GM19043 (cell line): ENCODE results near the gene UAP1L1.
"Not testable (repeated sequence)": the region's sequence is repeated elsewhere in the genome, so short reads cannot be mapped to it uniquely, and the experiment has no call there.

Experiments
- ATAC-seq: cut with Tn5 transposase; IDR thresholded peaks from one replicate; pipeline ENCODE4 v1.9.1; 2021; ENCODE audit warnings: low read depth; ENCODE audit not compliant: unreplicated experiment

UAP1L1 gene

DNA sequence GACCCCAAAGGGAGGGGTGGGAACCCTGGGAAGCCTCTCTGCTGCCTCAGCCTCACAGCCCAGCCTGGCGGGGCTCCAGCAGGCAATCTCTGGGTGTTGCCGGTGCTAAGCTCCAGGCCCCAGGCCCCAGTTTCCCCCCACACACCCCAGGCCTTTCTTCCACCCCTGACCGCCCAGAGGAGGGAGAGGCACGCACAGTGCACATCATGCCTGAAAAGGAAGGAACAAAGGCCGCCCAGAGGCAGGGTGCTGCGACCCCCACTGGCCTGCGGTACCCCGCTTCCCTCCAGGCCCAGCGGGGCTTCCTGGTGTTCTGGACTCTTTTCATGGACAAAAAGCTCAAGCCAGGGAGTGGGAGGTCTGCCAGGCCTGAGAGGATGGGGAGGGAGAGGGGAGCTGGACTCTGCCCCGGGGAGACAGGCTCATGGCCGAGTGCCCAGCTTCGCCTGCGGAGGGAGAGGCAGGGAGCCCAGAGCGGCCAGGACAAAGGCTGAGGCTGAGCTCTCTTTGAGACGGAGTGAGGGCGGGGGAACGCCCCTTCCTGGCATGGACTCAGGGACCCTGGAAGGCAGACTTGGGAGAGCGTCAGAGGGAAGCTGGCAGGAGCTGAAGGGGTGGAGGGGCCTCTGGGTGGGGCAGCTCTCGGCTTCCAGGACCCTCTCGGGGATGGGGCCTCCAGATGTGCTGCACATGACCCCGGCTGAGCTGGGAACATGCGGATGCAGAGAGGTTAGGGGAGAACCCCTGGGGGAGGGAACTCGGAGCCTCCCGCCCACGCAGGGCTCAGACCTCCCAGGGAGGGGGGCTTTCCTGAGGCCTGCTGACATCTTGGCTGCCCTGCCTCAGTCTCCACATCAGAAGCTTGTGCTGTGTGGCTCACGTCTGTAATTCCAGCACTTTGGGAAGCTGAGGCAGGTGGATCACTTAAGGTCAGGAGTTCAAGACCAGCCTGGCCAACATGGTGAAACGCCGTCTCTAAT is 21.6 kb upstream of the UAP1L1 start:
- ATAC-seq: no peak

DNA sequence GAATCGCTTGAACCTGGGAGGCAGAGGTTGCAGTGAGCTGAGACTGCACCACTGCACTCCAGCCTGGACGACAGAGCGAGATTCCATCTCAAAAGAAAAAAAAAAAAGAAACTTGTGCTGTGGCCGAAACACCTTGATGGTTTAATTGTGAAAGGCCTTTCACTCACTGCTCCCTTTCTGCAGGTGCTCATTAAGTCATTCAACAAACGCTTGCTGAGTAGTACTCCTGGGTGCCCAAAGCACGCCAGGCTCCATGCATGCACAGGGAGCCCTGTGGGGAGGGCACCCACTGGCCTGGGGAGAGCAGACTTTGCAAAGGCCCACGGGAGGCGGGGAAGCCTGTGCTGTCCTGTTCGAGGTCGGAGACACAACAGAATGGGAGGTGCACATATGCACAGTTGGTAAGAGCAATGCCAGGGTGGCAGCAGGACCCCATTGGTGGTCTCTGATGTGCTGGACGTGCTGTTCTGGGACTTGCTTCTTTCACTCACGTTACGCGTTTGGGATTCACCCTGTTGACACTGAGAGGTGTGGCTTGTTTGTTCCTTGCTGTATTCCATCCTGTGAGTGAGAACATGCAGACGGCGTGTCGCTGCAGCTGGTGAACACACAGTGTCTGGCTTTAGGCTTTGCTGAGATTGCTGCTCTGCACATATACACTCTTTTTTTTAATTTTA is 20.4 kb upstream of the UAP1L1 start:
- no peak for ATAC-seq

GRCh38 chr9:137057545-137057944 is 19.8 kb upstream of the UAP1L1 start:
- no peak for ATAC-seq

GRCh38 chr9:137058521-137059234 is 18.6 kb upstream of the UAP1L1 start:
- no peak for ATAC-seq

DNA sequence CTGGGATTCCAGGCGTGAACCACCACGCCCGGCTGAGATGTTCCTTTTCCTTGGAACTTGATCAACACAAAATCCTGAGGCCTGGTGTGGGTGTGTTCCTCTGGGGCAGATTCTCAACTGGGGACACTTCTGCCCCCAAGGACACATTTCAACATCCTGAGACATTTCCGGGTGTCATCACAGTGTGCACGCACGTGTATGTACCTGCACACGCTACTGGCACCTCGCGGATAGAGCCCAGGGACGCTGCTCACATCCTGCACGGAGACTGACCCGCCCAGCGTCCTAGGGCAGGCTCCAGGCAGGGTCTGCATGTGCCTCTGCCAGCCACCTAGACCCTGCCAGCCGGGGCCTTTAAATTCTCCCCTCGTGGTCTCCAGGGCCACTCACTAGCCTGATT is 14.9 kb upstream of the UAP1L1 start:
- no peak for ATAC-seq

DNA sequence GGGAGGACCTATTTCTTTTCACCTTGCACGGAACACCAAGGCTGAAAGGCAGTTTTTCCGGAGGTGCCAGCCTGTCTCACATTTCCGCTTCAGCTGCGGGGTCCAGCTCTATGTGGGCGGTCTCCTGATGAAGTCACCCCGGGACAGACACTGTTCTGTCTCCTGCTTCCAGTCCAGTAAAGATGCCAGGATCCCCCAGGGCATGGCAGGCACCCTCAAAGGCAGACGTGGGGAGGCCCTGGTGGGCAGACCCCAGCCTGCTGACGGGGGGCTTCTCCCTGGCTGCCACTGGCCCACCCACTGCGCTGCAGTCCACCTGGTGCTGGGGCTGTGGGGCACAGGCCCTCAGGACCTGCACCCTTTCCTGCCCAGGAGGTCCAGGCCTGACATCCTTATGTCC is 14.5 kb upstream of the UAP1L1 start:
- not testable (repeated sequence) for ATAC-seq

- ATAC-seq: no peak
Observed at GRCh38 chr9:137063311-137064026, 13.8 kb upstream of the UAP1L1 start.

- no peak for ATAC-seq
Observed at GRCh38 chr9:137064027-137064879, 13.1 kb upstream of the UAP1L1 start.

- no peak for ATAC-seq
Observed at GRCh38 chr9:137064880-137065164, 12.5 kb upstream of the UAP1L1 start.

- ATAC-seq: no peak
Observed at GRCh38 chr9:137065336-137065967, 11.9 kb upstream of the UAP1L1 start.

GRCh38 chr9:137066096-137066861 is 11.0 kb upstream of the UAP1L1 start:
- no peak for ATAC-seq

- ATAC-seq: no peak
Observed at GRCh38 chr9:137067860-137068538, 9.3 kb upstream of the UAP1L1 start.

DNA sequence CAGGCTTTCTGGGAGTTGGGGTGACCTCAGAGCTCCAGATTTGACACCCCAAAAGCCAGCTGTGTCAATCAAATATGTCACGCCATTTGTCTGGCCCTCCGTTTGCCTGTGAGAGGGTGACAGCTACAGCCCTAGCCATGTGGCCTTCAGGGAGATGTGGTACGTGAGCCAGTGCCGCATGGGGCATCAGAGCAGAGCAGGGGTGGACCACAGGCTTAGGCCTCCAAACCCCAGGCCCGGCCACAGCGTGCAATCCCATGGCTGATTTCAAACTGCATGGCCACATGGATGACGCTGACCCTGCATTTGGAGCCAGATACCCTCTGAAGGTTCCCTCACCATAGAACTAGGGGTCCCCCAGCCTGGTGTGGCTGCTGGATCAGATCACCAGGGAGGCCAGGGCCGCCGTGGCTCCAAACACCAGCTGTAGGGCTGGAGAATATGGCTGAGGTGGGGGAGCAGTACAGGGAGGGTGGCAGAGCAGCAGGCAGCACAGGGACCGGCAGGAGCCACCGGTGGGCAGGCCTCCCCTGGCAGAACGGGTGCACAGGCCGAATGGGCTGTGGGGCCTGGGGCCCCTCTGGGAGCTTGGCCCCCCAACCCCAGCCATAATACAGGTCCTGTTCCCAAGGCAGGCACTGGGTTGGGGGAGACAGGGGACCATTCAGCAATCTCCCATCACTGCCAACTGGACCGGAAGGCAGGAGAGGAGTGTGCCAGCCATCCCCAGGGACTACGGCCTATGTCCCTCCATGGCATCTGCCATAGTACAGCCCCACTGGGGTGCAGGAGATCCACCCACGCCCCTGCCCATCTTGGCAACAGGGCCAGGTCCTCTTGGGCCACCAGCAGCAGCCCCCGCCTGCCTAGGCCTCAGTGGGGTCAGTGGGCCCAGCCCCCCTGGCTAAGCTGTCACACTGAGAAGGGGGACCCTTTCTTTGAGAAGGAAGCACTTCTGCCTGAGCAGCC is 8.5 kb upstream of the UAP1L1 start:
- no peak for ATAC-seq

DNA sequence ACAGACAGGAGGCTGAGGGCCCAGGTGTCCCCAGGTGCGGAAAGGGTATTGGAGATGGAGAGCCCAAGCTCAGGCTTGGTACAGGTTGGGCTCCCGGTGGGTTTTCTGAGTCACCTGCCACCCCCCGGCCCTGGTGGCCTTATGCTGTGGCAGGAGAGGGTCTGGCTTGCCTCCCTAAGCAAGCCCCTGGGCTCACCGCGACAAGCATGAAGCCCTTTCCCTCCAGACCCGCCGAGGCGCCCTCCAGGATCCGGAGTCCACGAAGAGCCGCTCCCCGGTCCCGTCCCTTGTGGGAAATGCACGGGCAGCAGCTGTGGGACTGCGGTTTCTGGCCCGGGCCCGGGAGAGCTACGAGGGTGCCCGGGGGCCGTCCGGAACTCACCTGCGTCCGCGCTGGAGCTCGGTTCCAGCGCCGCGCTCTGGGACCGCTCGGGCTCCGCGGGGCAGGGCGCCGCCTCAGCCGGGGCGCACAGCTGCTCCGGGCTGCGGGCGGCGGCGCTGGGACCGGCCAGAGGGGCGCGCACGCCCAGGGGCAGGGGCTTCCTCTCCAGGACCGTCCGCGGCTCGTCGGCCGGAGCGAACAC is 7.7 kb upstream of the UAP1L1 start:
- peak; percentile 17 for ATAC-seq

DNA sequence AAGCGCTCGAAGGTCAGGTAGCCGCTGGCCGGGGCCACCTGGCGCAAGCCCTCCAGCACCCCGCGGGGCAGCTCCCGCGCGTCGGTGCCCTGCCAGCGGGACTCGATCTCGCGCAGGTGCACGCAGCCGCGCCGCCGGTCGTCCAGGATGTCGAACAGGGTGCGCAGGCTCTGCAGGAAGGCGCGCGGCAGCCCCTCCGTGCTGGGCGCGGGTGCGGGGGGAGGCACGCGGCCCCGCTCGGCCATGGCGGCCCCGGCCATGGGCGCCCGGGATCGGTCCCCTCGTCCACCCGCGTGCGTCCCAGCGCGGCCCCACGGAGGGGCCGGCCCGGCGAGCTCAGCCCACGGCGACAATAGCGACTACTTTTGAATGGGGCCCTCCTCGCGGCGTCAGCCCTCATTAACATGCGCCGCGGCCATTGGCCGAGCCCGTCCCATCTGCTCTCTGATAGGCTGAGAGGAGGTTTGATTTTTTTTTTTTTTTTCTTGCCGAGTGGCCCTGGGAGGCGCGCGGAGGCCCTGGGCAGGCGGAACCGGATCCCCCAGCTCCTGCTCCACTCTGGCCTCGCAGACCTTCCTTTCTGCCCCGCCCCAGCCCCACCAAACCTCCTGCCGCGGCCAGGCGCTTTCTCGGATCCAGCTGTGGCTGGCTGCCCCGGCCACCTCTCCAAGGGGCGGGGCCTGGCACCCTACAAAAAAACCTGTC is 7.0 kb upstream of the UAP1L1 start, which contains the start of gene SAPCD2:
SAPCD2 (minus strand) TSS at position 357 of the 705 bp plus-strand sequence; CDS start at position 260, 97 bp downstream.
- ATAC-seq: peak; percentile 72

DNA sequence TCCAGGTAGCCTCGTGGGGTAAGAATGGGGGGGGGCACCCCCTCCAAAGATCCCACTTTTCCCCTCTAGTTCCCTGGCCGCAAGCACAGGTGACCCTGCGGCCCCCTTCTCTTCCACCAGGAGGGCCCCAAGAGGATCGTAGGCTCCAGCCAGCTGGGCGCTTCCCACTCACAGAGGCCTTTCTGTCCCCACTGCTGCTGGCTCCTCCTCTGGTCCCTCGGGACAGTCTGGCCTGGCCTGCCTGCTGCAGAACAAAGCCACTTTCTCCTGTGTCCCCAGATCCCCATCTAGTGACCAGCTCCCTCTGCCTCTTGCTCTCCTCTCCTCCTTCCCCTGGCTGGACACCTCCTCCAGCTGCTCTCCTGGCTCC is 6.4 kb upstream of the UAP1L1 start:
- no peak for ATAC-seq
